Osteoblast (primary cell): ENCODE measurements around the gene KRT17. TPM values are rescaled to one million over a fixed set of nuclear protein-coding genes. Genes with fewer than 3 reads are reported as not detected.
"Not testable (repeated sequence)": the region's sequence is repeated elsewhere in the genome, so short reads cannot be mapped to it uniquely, and the experiment has no call there.

ENCODE experiments used
- DNase-seq: peaks from one replicate; pipeline ENCODE4 v3.0.0; 2011; ENCODE audit warnings: low spot score, mixed read lengths; ENCODE audit not compliant: insufficient read length; ENCODE audit errors: missing footprints
- H2AFZ ChIP-seq: 2 replicates; pipeline ENCODE4 v1.6.0; 2011; ENCODE audit warnings: mild to moderate bottlenecking, low read length
- H3K27ac ChIP-seq: 2 replicates; pipeline ENCODE4 v1.5.1; 2011; ENCODE audit warnings: mild to moderate bottlenecking, low read depth, low read length, moderate library complexity
- H3K27me3 ChIP-seq: 2 replicates; pipeline ENCODE4 v1.6.0; 2012; ENCODE audit warnings: mild to moderate bottlenecking, control low read depth, inconsistent platforms, low read length, moderate library complexity; ENCODE audit not compliant: insufficient read depth
- H3K36me3 ChIP-seq: 2 replicates; pipeline ENCODE4 v1.5.1; 2011; ENCODE audit warnings: mild to moderate bottlenecking, low read length, control low read depth, moderate library complexity; ENCODE audit not compliant: insufficient read depth
- H3K4me1 ChIP-seq: 2 replicates; pipeline ENCODE4 v1.5.1; 2011; ENCODE audit warnings: mild to moderate bottlenecking, low read length, control low read depth, moderate library complexity; ENCODE audit not compliant: insufficient read depth
- H3K4me2 ChIP-seq: 2 replicates; pipeline ENCODE4 v1.6.0; 2011; ENCODE audit warnings: mild to moderate bottlenecking, low read length; ENCODE audit not compliant: insufficient read depth
- H3K4me3 ChIP-seq: fragments of 200-600 bp; sonication (generic); 3 replicates; pipeline ENCODE4 v1.5.1; 2012; ENCODE audit warnings: mild to moderate bottlenecking, low read length, inconsistent platforms; ENCODE audit not compliant: insufficient read depth
- H3K79me2 ChIP-seq: 2 replicates; pipeline ENCODE4 v1.6.0; 2012; ENCODE audit warnings: mild to moderate bottlenecking, low read length, control low read depth, inconsistent platforms; ENCODE audit not compliant: insufficient read depth
- H3K9me3 ChIP-seq: 2 replicates; pipeline ENCODE4 v1.5.1; 2011; ENCODE audit warnings: low read depth, low read length, control low read depth
- H4K20me1 ChIP-seq: 2 replicates; pipeline ENCODE4 v1.6.0; 2012; ENCODE audit warnings: mild to moderate bottlenecking, low read length, control low read depth; ENCODE audit not compliant: insufficient read depth
- total RNA-seq: library from RNA; depleted of rRNA; stranded (reverse); fragments of >200 nt; gene quantifications from 2 replicates; pipeline ENCODE4 v1.2.3, GENCODE V29; 2012
- TF ChIP-seq, protein P1 (sequence below): IDR thresholded peaks from 2 replicates; pipeline ENCODE4 v1.5.1; 2011; ENCODE audit warnings: mild to moderate bottlenecking, low read depth, low read length, moderate library complexity; ENCODE audit errors: extremely low read depth

Gene KRT17
- total RNA-seq, 1 donor, result 4.3 TPM

- Histone ChIP-seq H2AFZ (no peak overlapping the region), H3K4me3 (no peak overlapping the region), H3K4me2 (no peak overlapping the region), H3K27ac (no peak overlapping the region), H4K20me1 (no peaks in the 10 kb centered on the region), H3K79me2 (no peaks in the 10 kb centered on the region), H3K27me3 (no peaks in the 10 kb centered on the region), H3K9me3 (no peaks in the 10 kb centered on the region), H3K4me1 (peaks cover 5% of the 10 kb centered on the region), H3K36me3 (no peaks in the 10 kb centered on the region)
- TF ChIP-seq, protein P1, sequence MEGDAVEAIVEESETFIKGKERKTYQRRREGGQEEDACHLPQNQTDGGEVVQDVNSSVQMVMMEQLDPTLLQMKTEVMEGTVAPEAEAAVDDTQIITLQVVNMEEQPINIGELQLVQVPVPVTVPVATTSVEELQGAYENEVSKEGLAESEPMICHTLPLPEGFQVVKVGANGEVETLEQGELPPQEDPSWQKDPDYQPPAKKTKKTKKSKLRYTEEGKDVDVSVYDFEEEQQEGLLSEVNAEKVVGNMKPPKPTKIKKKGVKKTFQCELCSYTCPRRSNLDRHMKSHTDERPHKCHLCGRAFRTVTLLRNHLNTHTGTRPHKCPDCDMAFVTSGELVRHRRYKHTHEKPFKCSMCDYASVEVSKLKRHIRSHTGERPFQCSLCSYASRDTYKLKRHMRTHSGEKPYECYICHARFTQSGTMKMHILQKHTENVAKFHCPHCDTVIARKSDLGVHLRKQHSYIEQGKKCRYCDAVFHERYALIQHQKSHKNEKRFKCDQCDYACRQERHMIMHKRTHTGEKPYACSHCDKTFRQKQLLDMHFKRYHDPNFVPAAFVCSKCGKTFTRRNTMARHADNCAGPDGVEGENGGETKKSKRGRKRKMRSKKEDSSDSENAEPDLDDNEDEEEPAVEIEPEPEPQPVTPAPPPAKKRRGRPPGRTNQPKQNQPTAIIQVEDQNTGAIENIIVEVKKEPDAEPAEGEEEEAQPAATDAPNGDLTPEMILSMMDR, result no peak
- peak; percentile 46 for DNase-seq
Observed at GRCh38 chr17:41631025-41631897, 6.9 kb upstream of the KRT17 start.

GRCh38 chr17:41629826-41630670 lies 5.7 kb upstream of the KRT17 start:
- no peaks in the 10 kb centered on the region for H3K9me3 ChIP-seq
- peak; percentile 71 for DNase-seq
- H3K27ac ChIP-seq, result no peak overlapping the region
- H3K4me3 ChIP-seq, result no peak overlapping the region
- H3K4me1 ChIP-seq, result peaks cover 13% of the 10 kb centered on the region
- no peak overlapping the region for H3K4me2 ChIP-seq
- no peaks in the 10 kb centered on the region for H3K36me3 ChIP-seq
- H3K27me3 ChIP-seq, result no peaks in the 10 kb centered on the region
- TF ChIP-seq, protein P1, result no peak
- no peaks in the 10 kb centered on the region for H4K20me1 ChIP-seq
- no peaks in the 10 kb centered on the region for H3K79me2 ChIP-seq
- no peak overlapping the region for H2AFZ ChIP-seq

- TF ChIP-seq, protein P1, result no peak
- H3K36me3 ChIP-seq, result no peaks in the 10 kb centered on the region
- H3K9me3 ChIP-seq, result no peaks in the 10 kb centered on the region
- no peaks in the 10 kb centered on the region for H3K27me3 ChIP-seq
- H4K20me1 ChIP-seq, result no peaks in the 10 kb centered on the region
- H3K27ac ChIP-seq, result no peak overlapping the region
- H3K79me2 ChIP-seq, result no peaks in the 10 kb centered on the region
- DNase-seq, result peak; percentile 26
- H3K4me1 ChIP-seq, result peaks cover 9% of the 10 kb centered on the region
- H3K4me2 ChIP-seq, result no peak overlapping the region
- H3K4me3 ChIP-seq, result no peak overlapping the region
- H2AFZ ChIP-seq, result no peak overlapping the region
Observed at GRCh38 chr17:41629316-41629715, 4.9 kb upstream of the KRT17 start.

DNA sequence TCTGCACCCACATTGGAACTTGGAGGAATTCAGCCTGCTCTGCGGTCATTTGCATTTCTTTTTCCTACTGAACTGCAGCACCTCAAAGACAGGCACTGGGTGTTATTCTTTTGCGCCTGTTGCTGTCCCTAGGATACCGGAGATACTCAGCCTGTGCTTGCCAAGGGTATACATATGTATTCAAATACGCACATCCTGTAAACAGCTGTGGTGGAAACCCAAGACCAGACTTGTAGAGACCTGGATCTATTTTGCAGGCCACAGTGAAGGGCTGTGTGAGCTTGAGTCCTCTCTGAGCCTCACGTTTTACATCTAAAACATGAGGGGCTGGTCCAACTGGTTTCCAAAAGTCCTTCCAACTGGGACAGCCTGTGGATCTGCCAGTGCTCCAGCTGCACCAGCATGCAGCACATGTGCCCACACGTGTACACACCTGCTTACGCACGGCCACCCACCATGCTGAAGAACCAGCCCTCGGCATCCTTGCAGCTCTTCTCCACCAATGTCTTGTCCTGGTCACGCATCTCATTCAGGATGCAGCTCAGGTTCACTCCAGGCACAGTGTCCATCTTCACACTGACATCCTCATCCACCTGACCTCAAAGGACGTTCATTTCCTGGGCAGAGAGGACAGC lies 4.4 kb upstream of the KRT17 start:
- H2AFZ ChIP-seq, H3K4me3 ChIP-seq, H3K4me1 ChIP-seq: not testable (repeated sequence)

DNA sequence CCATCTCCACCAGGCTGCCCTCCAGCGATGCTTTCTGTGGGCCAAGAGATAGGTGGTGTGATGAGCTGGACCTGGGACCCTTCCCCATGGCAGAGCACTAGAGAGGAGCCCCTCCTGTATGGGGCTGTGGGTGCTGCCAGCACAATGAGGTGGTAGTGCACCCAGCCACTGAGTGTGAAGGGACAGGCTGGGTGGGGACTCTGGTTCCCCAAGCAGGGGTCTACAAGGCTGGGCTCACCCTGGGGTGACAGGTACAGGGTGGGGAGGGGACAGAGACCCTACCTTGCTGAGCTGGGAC lies 3.6 kb upstream of the KRT17 start:
- H3K4me1 ChIP-seq, H3K79me2 ChIP-seq, H3K9me3 ChIP-seq: not testable (repeated sequence)

More for the DNA sequence above, 4.4 kb upstream of the KRT17 start:
- H3K27me3 ChIP-seq, H3K27ac ChIP-seq, H3K79me2 ChIP-seq, H3K9me3 ChIP-seq, H3K4me2 ChIP-seq, H3K36me3 ChIP-seq, H4K20me1 ChIP-seq: not testable (repeated sequence)
- peak; percentile 42 for DNase-seq

More for the DNA sequence above, 3.6 kb upstream of the KRT17 start:
- H3K36me3 ChIP-seq, H2AFZ ChIP-seq, H3K4me3 ChIP-seq, H3K27me3 ChIP-seq, H3K27ac ChIP-seq, DNase-seq, H3K4me2 ChIP-seq, H4K20me1 ChIP-seq: not testable (repeated sequence)
